ENCODE results near the gene CYB561D2.

The CYB561D2 gene

GRCh38 chr3:50393061-50393460, 42.4 kb downstream of the CYB561D2 start:
- DNase-seq, result no peak

GRCh38 chr3:50395070-50395860, 44.6 kb downstream of the CYB561D2 start:
- DNase-seq, result no peak

GRCh38 chr3:50396502-50396901, 45.8 kb downstream of the CYB561D2 start:
- no peak for DNase-seq

DNA sequence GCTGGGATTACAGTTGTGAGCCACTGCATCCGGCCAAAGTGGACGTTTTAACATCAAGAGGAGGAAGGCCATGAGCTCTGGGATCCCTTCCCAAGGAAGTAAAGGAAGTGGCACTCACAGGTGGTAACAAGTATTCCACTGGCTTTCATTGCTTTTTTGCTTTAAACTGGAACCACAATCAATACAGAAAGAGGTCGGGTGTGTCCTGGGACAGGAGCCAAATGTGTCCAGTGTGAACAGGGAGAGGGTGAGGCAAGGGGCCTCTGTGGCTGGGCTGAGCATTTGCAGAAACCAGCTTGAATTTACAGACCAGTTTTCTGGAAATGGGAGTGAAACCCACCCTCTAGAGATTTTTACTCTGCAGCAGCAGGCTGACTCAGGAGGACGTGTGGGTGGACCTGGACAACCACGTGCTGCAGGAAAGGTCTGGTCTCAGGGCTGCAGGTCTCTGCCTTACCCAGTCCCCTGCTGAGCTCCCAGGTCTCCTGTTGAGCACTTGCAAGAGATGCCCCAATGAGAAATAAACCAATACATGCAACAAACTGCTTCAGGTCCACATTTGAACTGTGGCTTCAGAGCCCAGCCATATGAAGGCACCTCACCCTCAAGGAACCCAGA, 51.4 kb downstream of the CYB561D2 start:
- DNase-seq, result no peak

Measured in fibroblast of skin of right biceps (primary cell).